ENCODE data around the gene UNC5B.

Gene UNC5B

DNA sequence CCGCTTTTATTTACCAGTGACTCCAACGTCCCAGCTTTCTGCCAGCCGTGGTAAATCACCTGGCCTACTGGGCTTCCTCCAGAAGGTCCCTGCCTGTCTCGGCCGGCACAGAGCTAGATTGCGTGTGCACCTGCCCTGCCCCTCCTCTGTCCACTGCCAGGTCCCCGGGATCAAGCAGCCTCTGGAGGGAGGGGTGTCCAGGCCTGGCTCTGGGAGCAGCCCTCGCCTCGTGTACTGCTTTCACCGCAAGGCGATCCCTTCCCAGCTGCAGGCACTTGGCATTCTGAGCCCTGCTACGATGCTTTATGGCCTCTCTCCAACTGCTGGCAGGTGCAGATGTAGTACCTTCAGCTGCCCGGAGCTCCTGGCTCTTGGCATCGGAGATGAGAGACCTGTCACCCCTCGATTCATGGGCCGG is 114.1 kb downstream of the UNC5B start:
- peak in 1 of 10 donors; percentile 73 for DNase-seq
- intact Hi-C loops (cut with DNase I), result no loop called here

DNA sequence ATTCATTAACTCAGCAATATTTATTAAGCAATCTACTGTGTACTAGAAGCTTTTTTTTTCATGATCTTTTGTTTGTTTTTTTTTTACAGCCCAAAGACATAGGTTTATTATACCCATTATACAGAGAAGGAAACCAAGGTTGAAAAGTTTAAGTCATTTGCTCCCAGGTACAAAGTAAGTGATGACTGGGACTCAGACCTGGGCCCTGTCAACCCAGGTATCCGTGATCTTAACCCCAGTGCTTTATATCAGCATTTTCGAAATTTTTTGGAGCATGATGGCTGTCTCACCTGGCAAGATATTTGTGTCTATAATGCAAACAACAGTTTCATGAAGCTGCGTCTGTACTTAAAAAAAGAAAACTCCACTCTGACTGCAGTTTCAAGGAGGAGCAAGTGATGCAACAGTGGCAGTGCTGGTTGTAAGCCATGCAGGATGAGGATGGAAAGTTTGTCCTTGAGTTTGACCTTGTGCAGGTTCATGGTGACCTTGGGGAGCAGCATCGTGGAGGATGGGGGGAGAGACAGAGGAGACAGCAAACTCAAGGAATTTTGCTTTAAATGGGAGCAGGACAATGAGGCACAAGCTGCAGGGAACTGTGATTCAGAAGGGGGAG is 118.5 kb downstream of the UNC5B start:
- intact Hi-C loops (cut with DNase I), result no loop called here
- peak in 1 of 10 donors; percentile 31 for DNase-seq

GRCh38 chr10:71331736-71332135 is 119.4 kb downstream of the UNC5B start:
- intact Hi-C loops (cut with DNase I), result no loop called here
- peak in 1 of 10 donors; percentile 23 for DNase-seq

DNA sequence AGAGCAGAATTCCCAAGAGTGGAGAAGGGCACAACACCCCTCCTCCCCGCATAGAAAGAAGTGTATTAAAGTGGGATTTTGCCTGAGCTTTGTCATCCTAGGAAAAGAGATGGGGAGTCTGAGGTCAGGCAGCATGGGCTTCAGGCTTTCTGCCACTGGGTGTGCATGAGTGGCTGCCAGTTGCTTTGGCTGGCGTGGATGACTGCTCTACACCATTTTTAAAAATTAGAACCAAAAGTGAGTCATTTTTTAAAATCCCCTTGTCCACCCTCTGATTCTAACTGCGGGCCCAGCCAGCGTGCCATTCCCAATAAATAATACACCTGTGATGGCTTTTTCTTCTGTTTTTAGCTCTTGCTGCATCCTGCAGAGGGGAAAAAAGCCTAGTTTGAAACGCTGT is 120.1 kb downstream of the UNC5B start:
- intact Hi-C loops (cut with DNase I), result no loop called here
- DNase-seq, result no peak

DNA sequence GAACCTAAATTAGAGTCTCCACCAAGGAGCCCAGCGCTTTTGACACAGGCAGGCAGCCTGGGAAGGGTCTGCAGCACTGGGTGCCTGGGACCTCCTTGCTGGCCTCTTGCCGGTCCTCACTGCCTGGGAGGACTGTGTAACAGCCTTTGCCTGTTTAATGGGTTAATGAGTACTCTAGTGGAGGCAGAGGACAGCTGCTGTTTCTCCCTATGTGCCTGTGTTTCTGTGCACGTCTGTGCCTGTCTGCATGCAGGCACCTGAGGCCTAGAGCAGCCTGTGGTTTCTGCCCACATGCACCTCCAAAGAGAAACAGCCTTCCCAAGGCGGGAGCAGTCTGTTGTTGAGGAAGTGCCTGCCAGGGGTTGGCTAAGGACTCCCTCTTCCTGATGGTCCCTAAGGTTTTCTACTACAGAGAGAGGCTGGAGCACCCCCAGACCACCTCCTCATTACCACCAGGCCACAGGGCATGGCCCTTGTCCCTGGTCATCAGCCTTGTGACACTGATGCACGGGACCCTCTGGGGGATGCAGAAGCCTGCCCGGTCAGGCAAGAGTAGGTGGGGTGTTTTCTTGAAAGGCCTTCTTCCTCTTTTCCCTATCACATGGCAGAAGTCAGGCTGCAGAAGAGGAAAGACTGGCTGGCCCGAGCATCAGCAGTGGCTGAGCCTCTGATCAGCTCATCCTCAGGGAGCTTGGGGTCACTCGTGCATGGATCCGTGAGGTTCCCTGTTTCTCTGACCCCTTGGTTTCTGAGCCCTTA is 120.9 kb downstream of the UNC5B start:
- intact Hi-C loops (cut with DNase I), result no loop called here
- peak in 1 of 10 donors; percentile 76 for DNase-seq

- DNase-seq, result peak in 1 of 10 donors; percentile 72
- intact Hi-C loops (cut with DNase I), result no loop called here
Observed at GRCh38 chr10:71334221-71334791, 121.9 kb downstream of the UNC5B start.

GRCh38 chr10:71335173-71335708 is 122.9 kb downstream of the UNC5B start:
- peak in 1 of 10 donors; percentile 71 for DNase-seq

DNA sequence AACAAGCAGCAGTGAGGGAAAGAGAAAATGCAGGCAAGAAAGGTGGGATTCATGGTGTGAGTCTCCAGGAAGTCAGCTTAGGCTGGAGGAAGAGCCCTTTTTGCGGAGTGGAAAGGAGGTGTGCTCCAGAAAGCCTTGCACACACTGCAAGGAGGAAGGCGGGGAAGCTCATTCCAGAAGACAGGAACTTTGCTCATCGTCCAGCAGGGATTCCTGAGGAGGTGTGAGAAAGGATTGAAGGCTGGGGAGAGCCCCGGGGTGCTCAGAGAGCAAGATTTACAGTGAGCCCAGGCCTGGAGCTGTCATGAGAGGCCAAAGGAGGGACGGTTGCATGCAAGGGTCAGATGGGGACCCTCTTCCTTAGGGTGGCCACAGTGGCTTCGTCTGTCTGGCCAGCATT is 124.3 kb downstream of the UNC5B start:
- intact Hi-C loops (cut with DNase I), result no loop called here
- DNase-seq, result peak in 1 of 10 donors; percentile 34

More at GRCh38 chr10:71335173-71335708, 122.9 kb downstream of the UNC5B start:
- intact Hi-C loops (cut with DNase I), result no loop called here

GRCh38 chr10:71337219-71337701 is 124.9 kb downstream of the UNC5B start:
- intact Hi-C loops (cut with DNase I), result no loop called here
- peak in 1 of 10 donors; percentile 63 for DNase-seq

DNA sequence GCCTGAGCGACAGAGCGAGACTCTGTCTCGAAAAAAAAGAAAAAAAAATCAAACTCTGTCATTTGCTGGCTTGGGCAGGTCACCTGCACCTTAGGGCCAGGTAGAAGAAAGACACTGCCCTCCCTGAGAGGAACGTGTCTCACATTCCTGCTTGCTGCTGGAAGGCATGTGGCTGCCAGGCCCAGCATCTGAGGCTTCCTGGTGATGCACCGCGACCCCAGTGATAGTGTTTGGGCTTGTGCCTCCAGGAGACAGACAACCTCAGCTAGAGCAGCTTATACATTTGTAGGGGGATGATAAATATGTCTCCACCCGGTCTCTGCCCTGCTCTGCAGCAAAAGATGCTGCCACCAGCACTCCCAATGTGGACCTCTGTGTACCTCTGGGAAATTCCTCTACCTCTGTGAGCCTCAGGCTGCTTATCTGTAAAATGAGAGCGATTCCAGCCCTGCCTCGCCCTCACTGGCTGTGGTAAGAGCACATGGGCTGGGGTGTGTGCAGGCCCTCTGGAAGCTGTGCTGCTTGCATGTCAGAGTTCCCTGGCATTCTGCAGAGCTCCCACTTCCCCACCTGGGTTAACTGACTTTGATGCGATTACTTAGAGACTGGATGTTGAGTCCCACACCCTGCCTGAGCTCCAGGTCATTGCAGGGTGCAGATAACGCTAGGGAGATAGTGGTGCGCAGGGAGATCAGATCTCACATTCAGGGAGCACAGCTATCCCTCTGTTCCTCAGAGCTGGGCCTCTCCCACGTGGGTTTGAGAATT is 126.5 kb downstream of the UNC5B start:
- no peak for DNase-seq
- intact Hi-C loops (cut with DNase I), result no loop called here

- DNase-seq, result peak in 1 of 10 donors; percentile 66
- intact Hi-C loops (cut with DNase I), result no loop called here
Observed at GRCh38 chr10:71339796-71340589, 127.6 kb downstream of the UNC5B start.

- DNase-seq, result no peak
- intact Hi-C loops (cut with DNase I), result no loop called here
Observed at GRCh38 chr10:71342573-71343391, 130.4 kb downstream of the UNC5B start.

GRCh38 chr10:71343392-71343773 is 131.0 kb downstream of the UNC5B start:
- intact Hi-C loops (cut with DNase I), result no loop called here
- no peak for DNase-seq

GRCh38 chr10:71344154-71344925 is 132.0 kb downstream of the UNC5B start:
- intact Hi-C loops (cut with DNase I), result no loop called here
- DNase-seq, result peak in 1 of 10 donors; percentile 7

DNA sequence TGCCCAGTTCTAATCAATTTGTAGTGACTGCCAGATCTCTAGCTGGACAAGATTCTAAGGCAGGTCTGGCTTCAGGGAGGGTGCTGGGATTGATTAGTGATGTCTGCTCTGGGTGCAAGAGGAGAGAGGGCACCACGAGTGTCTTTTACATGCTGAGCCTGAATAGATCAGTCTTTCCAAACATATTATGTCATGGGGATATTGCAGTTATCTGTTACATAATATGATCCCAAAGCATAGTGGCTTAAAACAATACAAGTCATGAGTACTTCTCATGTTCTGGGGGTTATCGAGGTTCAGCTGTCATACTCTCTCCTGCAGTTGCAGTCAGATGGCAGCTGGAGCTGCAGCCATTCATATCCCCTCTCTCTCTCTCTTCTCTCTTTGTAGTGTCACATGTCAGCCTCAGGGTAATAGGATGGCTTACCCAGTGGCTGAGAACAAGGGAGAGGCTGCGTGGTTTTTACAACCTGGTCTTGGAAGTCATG is 132.7 kb downstream of the UNC5B start:
- intact Hi-C loops (cut with DNase I), result no loop called here
- peak in 1 of 10 donors; percentile 7 for DNase-seq

GRCh38 chr10:71345694-71346093 is 133.3 kb downstream of the UNC5B start:
- intact Hi-C loops (cut with DNase I), result no loop called here

DNA sequence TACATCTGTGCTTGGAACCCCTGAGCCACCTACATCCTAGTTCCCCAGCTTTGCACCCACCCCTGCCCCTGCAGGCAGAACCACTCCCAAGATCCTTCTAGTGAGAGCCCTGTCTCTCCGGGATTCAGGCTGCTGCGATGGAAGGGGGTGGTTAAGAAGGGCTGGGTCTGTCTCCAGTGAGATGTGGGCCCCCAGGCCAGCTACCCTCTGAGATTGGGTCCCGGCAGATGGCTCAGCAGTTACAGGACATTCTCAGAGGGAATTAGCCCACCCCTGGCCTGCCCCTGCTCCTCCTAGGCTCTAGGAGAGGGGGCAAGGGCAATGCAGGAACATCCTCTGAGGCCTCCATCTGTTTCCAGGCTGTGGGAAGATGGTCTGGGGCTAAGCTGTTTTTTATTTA is 134.4 kb downstream of the UNC5B start:
- DNase-seq, result no peak
- intact Hi-C loops (cut with DNase I), result no loop called here

More at GRCh38 chr10:71345694-71346093, 133.3 kb downstream of the UNC5B start:
- DNase-seq, result peak in 1 of 10 donors; percentile 25
